ENCODE data around the gene MAPK8. TPM values are rescaled to one million over a fixed set of nuclear protein-coding genes. Genes with fewer than 3 reads are reported as not detected.

MAPK8 gene
- total and polyA plus RNA-seq, 9 of the 15 experiments (the other 6 are each of a cell fraction or from before 2014, with no cell fraction given): 6.4 to 159 (median 71.0) TPM

- TF ChIP-seq, protein P1, sequence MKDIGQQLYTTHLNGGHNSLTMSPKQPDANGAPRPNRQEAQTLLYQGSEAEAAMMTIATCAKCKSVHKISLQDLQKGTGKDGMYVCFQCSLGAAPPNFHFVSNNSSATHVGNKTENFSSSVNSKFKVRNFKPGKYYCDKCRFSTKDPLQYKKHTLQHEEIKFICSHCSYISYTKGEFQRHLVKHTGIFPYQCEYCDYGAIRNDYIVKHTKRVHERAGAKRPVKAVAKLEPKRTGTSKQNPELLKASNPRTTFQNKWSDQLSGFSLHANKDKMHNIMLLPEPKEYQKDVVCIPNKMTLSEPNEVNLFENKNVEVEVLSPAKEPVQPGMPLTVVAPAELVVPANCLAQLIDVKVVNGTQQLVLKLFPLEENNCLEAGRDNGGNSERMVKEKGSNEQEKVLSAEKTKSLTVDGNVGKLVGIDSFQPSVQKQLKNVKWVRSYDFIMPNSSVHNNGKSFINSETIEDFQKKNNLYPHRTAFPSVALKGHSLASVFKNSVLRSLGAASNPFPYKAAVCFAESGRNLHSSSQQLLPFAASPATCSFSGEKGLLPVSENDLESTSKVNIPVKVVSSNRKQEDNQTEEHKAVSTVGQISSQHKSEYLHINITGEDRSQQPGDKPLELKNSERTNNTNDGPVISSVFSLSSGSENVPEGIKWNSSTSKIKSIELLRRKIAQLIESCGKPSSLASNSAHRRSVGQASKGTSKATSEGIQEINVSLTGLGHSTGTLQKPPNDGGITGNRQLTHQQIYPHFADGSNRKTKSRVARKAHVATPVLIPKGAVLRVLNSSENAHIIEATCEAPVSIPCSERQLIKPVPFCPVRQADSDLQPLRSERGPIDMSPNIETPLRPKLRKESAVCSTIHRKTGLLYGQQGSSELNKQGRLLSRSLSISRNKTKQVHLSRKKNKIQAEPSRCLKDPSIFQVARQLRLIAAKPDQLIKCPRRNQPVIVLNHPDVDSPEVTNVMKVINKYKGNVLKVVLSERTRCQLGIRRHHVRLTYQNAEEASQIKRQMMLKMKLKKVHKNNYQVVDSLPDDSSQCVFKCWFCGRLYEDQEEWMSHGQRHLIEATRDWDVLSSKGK (CRISPR knock-in tag; IDR thresholded peaks at IDR 0.05): no peak
- no peak for TF ChIP-seq HNRNPK (IDR thresholded peaks at IDR 0.05; ENCODE audit: low read depth, low read length, poor library complexity, severe bottlenecking)
- peak; percentile 62 for TF ChIP-seq C11orf30 (IDR thresholded peaks at IDR 0.05; ENCODE audit: low read depth)
- TF ChIP-seq ZNF184 (CRISPR knock-in tag; IDR thresholded peaks at IDR 0.05): no peak
- no peak for TF ChIP-seq MYNN (IDR thresholded peaks at IDR 0.05)
- no peak for TF ChIP-seq MYNN (CRISPR knock-in tag; IDR thresholded peaks at IDR 0.05)
- no peak for TF ChIP-seq NR2C2 (CRISPR knock-in tag; IDR thresholded peaks at IDR 0.05)
- no peak for TF ChIP-seq NR2C2 (tag; IDR thresholded peaks at IDR 0.05)
- TF ChIP-seq TAF1 (IDR thresholded peaks at IDR 0.05; ENCODE audit: control insufficient read depth, extremely low read depth, insufficient read depth, low read length, severe bottlenecking): no peak
- no peak for TF ChIP-seq HMG20A (CRISPR knock-in tag; conservative IDR thresholded peaks at IDR 0.05)
- no peak for TF ChIP-seq TOE1 (IDR thresholded peaks at IDR 0.05; ENCODE audit: borderline replicate concordance)
- TF ChIP-seq TOE1 (CRISPR knock-in tag; IDR thresholded peaks at IDR 0.05; ENCODE audit: borderline replicate concordance, low read depth): no peak
- TF ChIP-seq ZNF655 (CRISPR knock-in tag; IDR thresholded peaks at IDR 0.05): no peak
- TF ChIP-seq KLF16 (IDR thresholded peaks at IDR 0.05): no peak
- TF ChIP-seq BCOR (IDR thresholded peaks at IDR 0.05): no peak
- TF ChIP-seq ZZZ3 (IDR thresholded peaks at IDR 0.05): no peak
- TF ChIP-seq ZNF140 (CRISPR knock-in tag; IDR thresholded peaks at IDR 0.05): no peak
- TF ChIP-seq HNRNPUL1 (IDR thresholded peaks at IDR 0.05; ENCODE audit: low read length): no peak
- peak; percentile 61 for TF ChIP-seq ZNF316 (IDR thresholded peaks at IDR 0.05)
- TF ChIP-seq JUND (IDR thresholded peaks at IDR 0.05; ENCODE audit: borderline replicate concordance, low read depth, low read length): peak; percentile 78
- peak; percentile 77 for TF ChIP-seq JUND (tag; IDR thresholded peaks at IDR 0.05; ENCODE audit: borderline replicate concordance, low read depth, low read length)
- TF ChIP-seq, protein P2, sequence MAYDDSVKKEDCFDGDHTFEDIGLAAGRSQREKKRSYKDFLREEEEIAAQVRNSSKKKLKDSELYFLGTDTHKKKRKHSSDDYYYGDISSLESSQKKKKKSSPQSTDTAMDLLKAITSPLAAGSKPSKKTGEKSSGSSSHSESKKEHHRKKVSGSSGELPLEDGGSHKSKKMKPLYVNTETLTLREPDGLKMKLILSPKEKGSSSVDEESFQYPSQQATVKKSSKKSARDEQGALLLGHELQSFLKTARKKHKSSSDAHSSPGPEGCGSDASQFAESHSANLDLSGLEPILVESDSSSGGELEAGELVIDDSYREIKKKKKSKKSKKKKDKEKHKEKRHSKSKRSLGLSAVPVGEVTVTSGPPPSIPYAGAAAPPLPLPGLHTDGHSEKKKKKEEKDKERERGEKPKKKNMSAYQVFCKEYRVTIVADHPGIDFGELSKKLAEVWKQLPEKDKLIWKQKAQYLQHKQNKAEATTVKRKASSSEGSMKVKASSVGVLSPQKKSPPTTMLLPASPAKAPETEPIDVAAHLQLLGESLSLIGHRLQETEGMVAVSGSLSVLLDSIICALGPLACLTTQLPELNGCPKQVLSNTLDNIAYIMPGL (CRISPR knock-in tag; IDR thresholded peaks at IDR 0.05): no peak
- TF ChIP-seq ASH1L (IDR thresholded peaks at IDR 0.05; ENCODE audit: borderline replicate concordance, low read depth, partially characterized antibody): no peak
- TF ChIP-seq RCOR1 (IDR thresholded peaks at IDR 0.05; ENCODE audit: borderline replicate concordance in 1 of 2, low read depth in 2 of 2, low read length in 2 of 2): no peak
Measured at GRCh38 chr10:48390933-48391845, 84.7 kb downstream of the MAPK8 start (continued).

Data from K562 (cell line).